NB4 (cell line): Measurements from ENCODE around the gene CYSRT1.

Experiments
- DNase-seq: peaks from one replicate; pipeline ENCODE4 v3.0.0; 2010; ENCODE audit warnings: low read depth
- H3K4me3 ChIP-seq: one replicate; pipeline ENCODE4 v1.5.1; 2011; ENCODE audit warnings: mild to moderate bottlenecking, low read depth, low read length, moderate library complexity
- CTCF ChIP-seq: IDR thresholded peaks from one replicate; pipeline ENCODE4 v1.5.1; 2012; ENCODE audit warnings: low read depth, low read length
- MAX ChIP-seq: IDR thresholded peaks from 2 replicates; pipeline ENCODE4 v1.6.1; 2011; ENCODE audit warnings: low read depth, low read length
- MYC ChIP-seq: IDR thresholded peaks from 2 replicates; pipeline ENCODE4 v1.6.1; 2011; ENCODE audit warnings: low read depth, low read length
- POLR2A ChIP-seq: IDR thresholded peaks from 2 replicates; pipeline ENCODE4 v1.6.1; 2011; ENCODE audit warnings: mild to moderate bottlenecking; ENCODE audit not compliant: insufficient read length; ENCODE audit errors: extremely low read depth

CYSRT1 gene

GRCh38 chr9:137192859-137193258 is 32.1 kb upstream of the CYSRT1 start:
- no peak for DNase-seq
- no peak for TF ChIP-seq MYC
- no peak for TF ChIP-seq CTCF
- no peak for TF ChIP-seq MAX
- no peak for TF ChIP-seq POLR2A
- no peak overlapping the region for H3K4me3 ChIP-seq

GRCh38 chr9:137193771-137194170 is 31.2 kb upstream of the CYSRT1 start:
- no peak overlapping the region for H3K4me3 ChIP-seq
- DNase-seq: no peak
- TF ChIP-seq MYC (no peak), CTCF (no peak), POLR2A (no peak), MAX (no peak)

- no peak for TF ChIP-seq CTCF
- no peak for TF ChIP-seq MAX
- no peak for TF ChIP-seq MYC
- no peak for TF ChIP-seq POLR2A
- no peak overlapping the region for H3K4me3 ChIP-seq
- DNase-seq: no peak
Measured at GRCh38 chr9:137194388-137194787, 30.6 kb upstream of the CYSRT1 start.

GRCh38 chr9:137194909-137195308 is 30.1 kb upstream of the CYSRT1 start:
- TF ChIP-seq POLR2A (no peak), CTCF (no peak), MYC (no peak), MAX (no peak)
- DNase-seq: no peak
- no peak overlapping the region for H3K4me3 ChIP-seq

- TF ChIP-seq CTCF (no peak), MAX (no peak), MYC (no peak), POLR2A (no peak)
- no peak for DNase-seq
Measured at GRCh38 chr9:137195525-137196220, 29.3 kb upstream of the CYSRT1 start.

More at GRCh38 chr9:137195525-137196220, 29.3 kb upstream of the CYSRT1 start:
- no peak overlapping the region for H3K4me3 ChIP-seq
